Vagina (tissue), 2 donors: ENCODE measurements around the gene CASKIN2.

Experiments used
- CTCF ChIP-seq, 3 experiments: fragments of 450-650 bp in 2 of 3; fragments of 200-600 bp in 1 of 3; sonication (generic) in 1 of 3; IDR thresholded peaks; one replicate each; pipeline ENCODE4 v1.5.1; 2017 to 2019; ENCODE audit warnings: antibody characterized with exemption in 3 of 3, mild to moderate bottlenecking in 2 of 3, moderate library complexity in 2 of 3
- POLR2A ChIP-seq, 2 donors: fragments of 450-650 bp; IDR thresholded peaks; one replicate each; pipeline ENCODE4 v1.6.1; 2017; ENCODE audit warnings: antibody characterized with exemption in 2 of 2, mild to moderate bottlenecking in 2 of 2, moderate library complexity in 2 of 2

GRCh38 chr17:75494326-75494877, 20.9 kb downstream of the CASKIN2 start:
- no peak for TF ChIP-seq CTCF (IDR thresholded peaks at IDR 0.05)
- TF ChIP-seq POLR2A (IDR thresholded peaks at IDR 0.05): no peak
